ENCODE results near the gene GPR139.

The GPR139 gene

GRCh38 chr16:20073203-20074098 lies at the start of gene GPR139:
Gene GPR139 (minus strand): TSS chr16:20073890. CDS start chr16:20073616, 274 bp downstream.
- Mint-ChIP-seq H3K36me3 (ENCODE audit: low read depth) (no peaks in the 10 kb centered on the region), H3K4me3 (no peak within 1 kb of the TSS), H3K27ac (no peak within 1 kb of the TSS), H3K4me1 (ENCODE audit: low read depth) (no peaks in the 10 kb centered on the region), H3K27me3 (peaks cover 30% of the 10 kb centered on the region), H3K9me3 (no peaks in the 10 kb centered on the region)

DNA sequence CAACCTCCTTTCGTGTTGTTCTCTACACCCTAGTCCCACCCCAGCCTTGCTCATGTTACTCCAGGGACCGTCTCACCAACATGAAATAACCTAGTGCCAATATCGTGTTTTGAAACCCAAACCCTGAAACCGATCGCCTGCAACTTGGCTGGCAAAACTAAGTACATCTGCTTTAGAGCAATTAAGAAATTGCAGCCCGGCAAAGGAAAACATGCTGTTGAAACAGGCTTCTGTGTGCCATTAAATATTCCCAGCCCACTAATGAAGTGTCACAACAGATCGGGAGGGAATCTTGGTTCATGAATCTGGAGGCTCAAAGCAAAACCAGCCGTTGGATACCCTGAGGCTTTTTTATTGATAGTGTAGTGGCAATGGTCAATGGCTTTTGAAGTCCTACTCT lies 48.3 kb upstream of the GPR139 start:
- H3K4me1 Mint-ChIP-seq (ENCODE audit: low read depth): no peaks in the 10 kb centered on the region
- peaks cover 27% of the 10 kb centered on the region for H3K9me3 Mint-ChIP-seq
- peaks cover 3% of the 10 kb centered on the region for H3K27me3 Mint-ChIP-seq

GRCh38 chr16:20114356-20114755 lies 40.7 kb upstream of the GPR139 start:
- no peaks in the 10 kb centered on the region for H3K36me3 Mint-ChIP-seq (ENCODE audit: low read depth)
- no peak overlapping the region for H3K4me3 Mint-ChIP-seq
- no peak overlapping the region for H3K27ac Mint-ChIP-seq
- peaks cover 3% of the 10 kb centered on the region for H3K27me3 Mint-ChIP-seq
- no peaks in the 10 kb centered on the region for H3K4me1 Mint-ChIP-seq (ENCODE audit: low read depth)
- peaks cover 3% of the 10 kb centered on the region for H3K9me3 Mint-ChIP-seq

More for the DNA sequence above, 48.3 kb upstream of the GPR139 start:
- no peak overlapping the region for H3K4me3 Mint-ChIP-seq
- no peaks in the 10 kb centered on the region for H3K36me3 Mint-ChIP-seq (ENCODE audit: low read depth)
- H3K27ac Mint-ChIP-seq: no peak overlapping the region

- no peaks in the 10 kb centered on the region for H3K36me3 Mint-ChIP-seq (ENCODE audit: low read depth)
- H3K4me1 Mint-ChIP-seq (ENCODE audit: low read depth): no peaks in the 10 kb centered on the region
- no peak overlapping the region for H3K27ac Mint-ChIP-seq
Observed at GRCh38 chr16:20111143-20111542, 37.5 kb upstream of the GPR139 start.

DNA sequence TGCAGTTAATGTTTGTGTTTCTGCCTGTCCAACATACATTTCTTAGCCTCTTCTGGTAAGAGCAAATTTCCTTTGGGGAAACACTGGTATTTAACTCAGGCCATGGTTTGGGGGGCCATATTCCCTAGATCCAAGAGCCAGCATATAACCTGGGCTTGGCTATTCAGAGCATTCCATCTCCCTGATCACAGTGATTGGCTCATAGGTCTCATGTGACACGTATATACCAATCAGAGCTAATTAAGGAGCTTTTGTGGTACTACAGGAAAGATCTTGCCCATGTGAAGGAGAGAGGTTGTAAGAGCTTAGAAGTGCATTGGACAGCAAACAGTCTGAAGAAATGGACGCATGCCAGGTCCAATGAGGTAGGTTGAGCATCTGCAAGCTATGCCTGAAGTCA lies 33.4 kb upstream of the GPR139 start:
- H3K27ac Mint-ChIP-seq: no peak overlapping the region
- no peaks in the 10 kb centered on the region for H3K4me1 Mint-ChIP-seq (ENCODE audit: low read depth)
- H3K9me3 Mint-ChIP-seq: no peaks in the 10 kb centered on the region
- no peak overlapping the region for H3K4me3 Mint-ChIP-seq
- no peaks in the 10 kb centered on the region for H3K36me3 Mint-ChIP-seq (ENCODE audit: low read depth)
- H3K27me3 Mint-ChIP-seq: no peaks in the 10 kb centered on the region

More at GRCh38 chr16:20111143-20111542, 37.5 kb upstream of the GPR139 start:
- no peaks in the 10 kb centered on the region for H3K9me3 Mint-ChIP-seq
- no peak overlapping the region for H3K4me3 Mint-ChIP-seq
- H3K27me3 Mint-ChIP-seq: no peaks in the 10 kb centered on the region

GRCh38 chr16:20104563-20105183 lies 31.0 kb upstream of the GPR139 start:
- H3K36me3 Mint-ChIP-seq (ENCODE audit: low read depth): no peaks in the 10 kb centered on the region
- no peaks in the 10 kb centered on the region for H3K27me3 Mint-ChIP-seq
- H3K27ac Mint-ChIP-seq: no peak overlapping the region
- no peaks in the 10 kb centered on the region for H3K4me1 Mint-ChIP-seq (ENCODE audit: low read depth)
- H3K9me3 Mint-ChIP-seq: peaks cover 4% of the 10 kb centered on the region
- no peak overlapping the region for H3K4me3 Mint-ChIP-seq

DNA sequence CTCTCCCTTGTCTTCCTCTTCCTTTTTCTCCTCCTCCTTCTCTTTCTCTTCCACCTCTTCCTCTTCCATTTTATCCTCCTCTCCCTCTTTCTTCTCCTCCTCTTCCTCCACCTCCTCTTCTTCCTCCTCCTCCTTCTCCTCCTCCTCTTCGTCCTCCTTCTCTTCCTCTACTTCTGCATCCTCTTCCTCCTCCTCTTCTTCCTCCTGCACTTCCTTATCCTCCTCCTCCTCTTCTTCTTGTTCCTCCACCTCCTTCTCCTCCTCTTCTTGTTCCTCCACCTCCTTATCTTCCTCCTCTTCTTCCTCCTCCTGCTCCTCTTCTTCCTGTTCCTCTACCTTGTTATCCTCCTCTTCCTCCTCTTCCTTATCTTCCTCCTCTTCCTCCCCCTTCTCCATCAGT lies 28.8 kb upstream of the GPR139 start:
- Mint-ChIP-seq H3K27me3 (no peaks in the 10 kb centered on the region), H3K27ac (no peak overlapping the region), H3K9me3 (peaks cover 6% of the 10 kb centered on the region), H3K36me3 (ENCODE audit: low read depth) (no peaks in the 10 kb centered on the region), H3K4me1 (ENCODE audit: low read depth) (no peaks in the 10 kb centered on the region), H3K4me3 (no peak overlapping the region)

DNA sequence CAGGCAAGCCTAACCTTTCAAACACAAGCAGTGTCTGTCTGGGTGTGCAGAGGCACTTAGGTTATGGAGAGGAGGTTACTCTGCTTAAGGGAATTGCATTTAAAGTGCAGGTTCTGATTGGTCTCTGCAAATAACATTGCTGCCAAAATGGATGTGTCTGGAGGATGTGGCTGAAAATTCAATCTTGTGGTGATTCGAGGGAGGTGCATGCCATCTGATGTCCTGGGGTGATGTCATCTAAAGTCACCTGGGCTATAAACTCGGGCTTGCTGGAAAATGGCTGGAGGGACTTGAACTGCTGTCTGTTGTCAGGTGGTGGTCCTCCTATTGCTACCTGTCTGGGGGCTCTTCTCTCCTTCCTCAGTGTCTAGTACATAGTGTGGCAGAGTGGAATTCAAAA lies 28.3 kb upstream of the GPR139 start:
- Mint-ChIP-seq H3K36me3 (ENCODE audit: low read depth) (no peaks in the 10 kb centered on the region), H3K4me3 (no peak overlapping the region)

DNA sequence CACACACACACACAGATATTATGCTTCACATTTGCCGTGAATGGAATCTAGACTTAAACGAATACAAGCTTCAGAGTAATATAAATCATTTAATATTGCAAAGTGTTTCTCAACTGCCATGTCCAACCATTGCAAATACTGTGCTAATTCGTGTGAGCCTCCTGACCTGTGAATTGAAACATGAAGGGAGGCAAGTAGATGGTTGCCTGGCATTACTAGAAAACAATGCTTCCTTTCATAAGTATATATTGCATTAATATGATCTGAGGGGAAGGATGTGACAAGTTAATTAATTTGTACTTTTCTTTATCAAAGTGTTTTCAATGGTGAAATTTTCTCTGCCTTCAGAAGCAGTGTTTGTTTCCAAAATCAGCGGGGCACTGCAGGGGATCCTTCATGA lies 25.7 kb upstream of the GPR139 start:
- Mint-ChIP-seq H3K4me3 (no peak overlapping the region), H3K27me3 (no peaks in the 10 kb centered on the region), H3K4me1 (ENCODE audit: low read depth) (no peaks in the 10 kb centered on the region), H3K36me3 (ENCODE audit: low read depth) (no peaks in the 10 kb centered on the region), H3K9me3 (peaks cover 6% of the 10 kb centered on the region), H3K27ac (no peak overlapping the region)

More for the DNA sequence above, 28.3 kb upstream of the GPR139 start:
- Mint-ChIP-seq H3K4me1 (ENCODE audit: low read depth) (no peaks in the 10 kb centered on the region), H3K27ac (no peak overlapping the region), H3K27me3 (no peaks in the 10 kb centered on the region), H3K9me3 (peaks cover 6% of the 10 kb centered on the region)

GRCh38 chr16:20094157-20094556 lies 20.5 kb upstream of the GPR139 start:
- Mint-ChIP-seq H3K4me3 (no peak overlapping the region), H3K36me3 (ENCODE audit: low read depth) (no peaks in the 10 kb centered on the region), H3K27ac (no peak overlapping the region), H3K27me3 (peaks cover 3% of the 10 kb centered on the region), H3K4me1 (ENCODE audit: low read depth) (no peaks in the 10 kb centered on the region), H3K9me3 (peaks cover 8% of the 10 kb centered on the region)

- no peak overlapping the region for H3K27ac Mint-ChIP-seq
- no peaks in the 10 kb centered on the region for H3K4me1 Mint-ChIP-seq (ENCODE audit: low read depth)
- no peak overlapping the region for H3K4me3 Mint-ChIP-seq
- peaks cover 12% of the 10 kb centered on the region for H3K27me3 Mint-ChIP-seq
- peaks cover 7% of the 10 kb centered on the region for H3K9me3 Mint-ChIP-seq
- no peaks in the 10 kb centered on the region for H3K36me3 Mint-ChIP-seq (ENCODE audit: low read depth)
Observed at GRCh38 chr16:20089246-20089965, 15.7 kb upstream of the GPR139 start.

GRCh38 chr16:20084624-20085226 lies 11.0 kb upstream of the GPR139 start:
- H3K4me1 Mint-ChIP-seq (ENCODE audit: low read depth): no peaks in the 10 kb centered on the region
- H3K36me3 Mint-ChIP-seq (ENCODE audit: low read depth): no peaks in the 10 kb centered on the region
- H3K27ac Mint-ChIP-seq: no peak overlapping the region

DNA sequence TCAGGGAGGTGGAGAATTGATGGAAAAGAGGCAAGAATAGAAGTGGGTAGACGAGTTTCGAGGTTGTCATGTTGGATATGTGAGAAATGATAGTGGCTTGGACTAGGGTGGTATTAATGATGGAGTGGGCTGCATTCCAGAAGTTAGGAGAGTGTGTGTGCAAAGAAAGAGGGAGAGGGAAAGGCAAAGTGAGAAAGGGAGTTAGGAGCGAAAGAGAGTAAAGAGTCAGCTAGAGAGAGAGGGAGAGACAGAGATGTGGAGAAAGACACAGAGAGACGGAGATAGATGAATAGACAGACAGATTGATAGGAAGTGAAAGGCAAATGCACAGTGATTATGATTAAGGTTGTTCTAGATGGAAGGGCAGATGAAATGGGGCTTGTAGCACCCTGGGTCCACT lies 5.4 kb upstream of the GPR139 start:
- H3K27me3 Mint-ChIP-seq: peaks cover 20% of the 10 kb centered on the region
- H3K9me3 Mint-ChIP-seq: no peaks in the 10 kb centered on the region
- no peaks in the 10 kb centered on the region for H3K4me1 Mint-ChIP-seq (ENCODE audit: low read depth)
- no peaks in the 10 kb centered on the region for H3K36me3 Mint-ChIP-seq (ENCODE audit: low read depth)
- H3K27ac Mint-ChIP-seq: no peak overlapping the region
- no peak overlapping the region for H3K4me3 Mint-ChIP-seq

More at GRCh38 chr16:20084624-20085226, 11.0 kb upstream of the GPR139 start:
- Mint-ChIP-seq H3K4me3 (no peak overlapping the region), H3K9me3 (peaks cover 3% of the 10 kb centered on the region), H3K27me3 (peaks cover 12% of the 10 kb centered on the region)

GRCh38 chr16:20075243-20075642 lies 1.6 kb upstream of the GPR139 start:
- no peak overlapping the region for H3K27ac Mint-ChIP-seq
- no peaks in the 10 kb centered on the region for H3K4me1 Mint-ChIP-seq (ENCODE audit: low read depth)
- no peaks in the 10 kb centered on the region for H3K9me3 Mint-ChIP-seq
- H3K36me3 Mint-ChIP-seq (ENCODE audit: low read depth): no peaks in the 10 kb centered on the region
- no peak overlapping the region for H3K4me3 Mint-ChIP-seq
- peaks cover 32% of the 10 kb centered on the region for H3K27me3 Mint-ChIP-seq
